ENCODE results near the gene PRSS33.

The PRSS33 gene

GRCh38 chr16:2819939-2820835 lies 32.8 kb upstream of the PRSS33 start:
- DNase-seq, result no peak
- Mint-ChIP-seq H3K4me1 (peaks cover 6% of the 10 kb centered on the region), H3K9me3 (no peaks in the 10 kb centered on the region), H3K36me3 (ENCODE audit: low read depth) (no peaks in the 10 kb centered on the region), H3K27ac (no peak overlapping the region), H3K4me3 (no peak overlapping the region), H3K27me3 (ENCODE audit: low read depth, poor library complexity) (peaks cover 27% of the 10 kb centered on the region)
- no peak for TF ChIP-seq CTCF (IDR thresholded peaks at IDR 0.05)

GRCh38 chr16:2819179-2819938 lies 32.0 kb upstream of the PRSS33 start:
- Mint-ChIP-seq H3K9me3 (no peaks in the 10 kb centered on the region), H3K27ac (no peak overlapping the region), H3K4me3 (no peak overlapping the region), H3K36me3 (ENCODE audit: low read depth) (no peaks in the 10 kb centered on the region), H3K4me1 (peaks cover 6% of the 10 kb centered on the region), H3K27me3 (ENCODE audit: low read depth, poor library complexity) (peaks cover 28% of the 10 kb centered on the region)
- no peak for TF ChIP-seq CTCF (IDR thresholded peaks at IDR 0.05)
- DNase-seq, result no peak

- H3K27me3 Mint-ChIP-seq (ENCODE audit: low read depth, poor library complexity), result peaks cover 32% of the 10 kb centered on the region
- no peak overlapping the region for H3K27ac Mint-ChIP-seq
- no peaks in the 10 kb centered on the region for H3K9me3 Mint-ChIP-seq
- no peak overlapping the region for H3K4me3 Mint-ChIP-seq
- H3K36me3 Mint-ChIP-seq (ENCODE audit: low read depth), result no peaks in the 10 kb centered on the region
- DNase-seq, result no peak
- no peak for TF ChIP-seq CTCF (IDR thresholded peaks at IDR 0.05)
- peaks cover 6% of the 10 kb centered on the region for H3K4me1 Mint-ChIP-seq
Observed at GRCh38 chr16:2818272-2818876, 31.0 kb upstream of the PRSS33 start.

GRCh38 chr16:2817340-2818271 lies 30.2 kb upstream of the PRSS33 start:
- TF ChIP-seq CTCF (IDR thresholded peaks at IDR 0.05), result no peak
- Mint-ChIP-seq H3K27ac (no peak overlapping the region), H3K9me3 (no peaks in the 10 kb centered on the region), H3K27me3 (ENCODE audit: low read depth, poor library complexity) (peaks cover 31% of the 10 kb centered on the region), H3K4me1 (peaks cover 6% of the 10 kb centered on the region), H3K36me3 (ENCODE audit: low read depth) (no peaks in the 10 kb centered on the region), H3K4me3 (no peak overlapping the region)
- no peak for DNase-seq

- H3K4me1 Mint-ChIP-seq, result peaks cover 6% of the 10 kb centered on the region
- H3K27ac Mint-ChIP-seq, result no peak within 1 kb of the TSS
- no peaks in the 10 kb centered on the region for H3K36me3 Mint-ChIP-seq (ENCODE audit: low read depth)
- H3K4me3 Mint-ChIP-seq, result no peak within 1 kb of the TSS
- no peak for TF ChIP-seq CTCF (IDR thresholded peaks at IDR 0.05)
- H3K27me3 Mint-ChIP-seq (ENCODE audit: low read depth, poor library complexity), result peaks cover 33% of the 10 kb centered on the region
- no peak for DNase-seq
- no peaks in the 10 kb centered on the region for H3K9me3 Mint-ChIP-seq
Observed at GRCh38 chr16:2816751-2817339, 29.5 kb upstream of the PRSS33 start, which contains the start of gene PRSS21. Gene PRSS21 (plus strand): TSS chr16:2817237. CDS start chr16:2817269, 32 bp downstream.
